ENCODE results near the gene VPS41. TPM values are rescaled to one million over a fixed set of nuclear protein-coding genes. Genes with fewer than 3 reads are reported as not detected.

VPS41 gene
- total and polyA plus RNA-seq, 2 of the 13 experiments (the other 11 are each of a cell fraction or from before 2014, with no cell fraction given): 12.1 to 43.4 TPM

GRCh38 chr7:38775506-38776175 is 133.3 kb downstream of the VPS41 start (continued):
- TF ChIP-seq ZNF513 (CRISPR knock-in tag; conservative IDR thresholded peaks at IDR 0.05) (no peak), ZNF768 (CRISPR knock-in tag; IDR thresholded peaks at IDR 0.05) (no peak), GFI1 (CRISPR knock-in tag; IDR thresholded peaks at IDR 0.05; ENCODE audit: borderline replicate concordance) (no peak), POLR2AphosphoS5 (IDR thresholded peaks at IDR 0.05; ENCODE audit: low read depth, low read length) (no peak), GABPB1 (CRISPR knock-in tag; IDR thresholded peaks at IDR 0.05) (no peak), ZFY (CRISPR knock-in tag; IDR thresholded peaks at IDR 0.05) (no peak), ZNF788 (CRISPR knock-in tag; IDR thresholded peaks at IDR 0.05; ENCODE audit: borderline replicate concordance) (no peak), PRDM4 (CRISPR knock-in tag; IDR thresholded peaks at IDR 0.05; ENCODE audit: borderline replicate concordance) (no peak), NR2F1 (CRISPR knock-in tag; IDR thresholded peaks at IDR 0.05) (no peak), ZNF564 (CRISPR knock-in tag; IDR thresholded peaks at IDR 0.05) (no peak), YEATS2 (CRISPR knock-in tag; IDR thresholded peaks at IDR 0.05; ENCODE audit: borderline replicate concordance) (no peak)

Data from HepG2 (cell line).